B cell (primary cell): ENCODE data around the gene SMAD9. TPM values are rescaled to one million over a fixed set of nuclear protein-coding genes. Genes with fewer than 3 reads are reported as not detected.

ENCODE experiments used
- ATAC-seq: fragments of 200-7000 bp; cut with Tn5 transposase; one replicate; pipeline ENCODE4 v1.10.0; 2021; ENCODE audit warnings: low read depth, mild to moderate bottlenecking, moderate number of reproducible peaks, moderate library complexity
- CTCF ChIA-PET: fragments of 350-600 bp; sonication (Branson Sonifier 250); formaldehyde crosslinking; loops from one replicate; lab custom pipeline; 2021; ENCODE audit warnings: antibody characterized with exemption, inconsistent platforms; lab: Charles Lee
- POLR2A ChIA-PET: fragments of 350-600 bp; sonication (Branson Sonifier 250); formaldehyde crosslinking; loops from one replicate; lab custom pipeline; 2021; ENCODE audit warnings: antibody characterized with exemption; lab: Charles Lee
- DNase-seq: peaks from one replicate; pipeline ENCODE4 v3.0.0; 2013
- H2AFZ ChIP-seq: 2 replicates; pipeline ENCODE4 v1.6.1; 2012; ENCODE audit warnings: mild to moderate bottlenecking, low read depth, low read length; ENCODE audit not compliant: insufficient read depth, poor library complexity, severe bottlenecking
- H3K27ac ChIP-seq, 2 donors: 1 replicate in 1 of 2; 2 replicates in 1 of 2; pipeline ENCODE4 v1.5.1; 2012 to 2013; ENCODE audit warnings: low read length in 2 of 2, mild to moderate bottlenecking in 2 of 2, moderate library complexity in 1 of 2
- H3K27me3 ChIP-seq, 4 experiments: fragments of 200-600 bp in 1 of 4; sonication (generic) in 1 of 4; replicated peaks in 1 of 4; 1 replicate in 2 of 4; 2 replicates in 2 of 4; pipeline versions ENCODE4 v1.6.1 to v1.7.0; 2013 to 2016; ENCODE audit warnings: low read length in 3 of 4, mild to moderate bottlenecking in 2 of 4, mixed read lengths in 1 of 4, moderate library complexity in 1 of 4; ENCODE audit not compliant: insufficient read depth in 4 of 4, control insufficient read depth in 3 of 4; ENCODE audit errors: control extremely low read depth in 1 of 4
- H3K36me3 ChIP-seq, 2 experiments: replicated peaks in 1 of 2; 1 replicate in 1 of 2; 2 replicates in 1 of 2; pipeline versions ENCODE4 v1.6.1 to v1.7.1; 2013; ENCODE audit warnings: low read length in 1 of 2; ENCODE audit not compliant: insufficient read depth in 2 of 2, control insufficient read depth in 1 of 2; ENCODE audit errors: control extremely low read depth in 1 of 2, extremely low read depth in 1 of 2
- H3K4me1 ChIP-seq, 2 donors: fragments of 200-600 bp in 1 of 2; sonication (generic) in 1 of 2; 1 replicate in 1 of 2; 2 replicates in 1 of 2; pipeline versions ENCODE4 v1.5.1 to v1.6.1; 2013 to 2017; ENCODE audit warnings: low read length in 2 of 2; ENCODE audit not compliant: control insufficient read depth in 2 of 2, insufficient read depth in 2 of 2
- H3K4me2 ChIP-seq: replicated peaks from 2 replicates; pipeline ENCODE3; 2012; ENCODE audit warnings: mild to moderate bottlenecking, low read depth, low read length; ENCODE audit not compliant: poor library complexity, severe bottlenecking
- H3K4me3 ChIP-seq, 5 experiments: fragments of 200-600 bp in 1 of 5; sonication (generic) in 1 of 5; 1 replicate in 3 of 5; 2 replicates in 2 of 5; pipeline versions ENCODE4 v1.5.1 to v1.7.0; 2011 to 2016; ENCODE audit warnings: low read length in 4 of 5, mild to moderate bottlenecking in 4 of 5, low read depth in 2 of 5, control low read depth in 1 of 5, moderate library complexity in 1 of 5; ENCODE audit not compliant: insufficient read depth in 1 of 5; ENCODE audit errors: control extremely low read depth in 1 of 5, extremely low read depth in 1 of 5
- H3K79me2 ChIP-seq: fragments of 200-600 bp; sonication (generic); one replicate; pipeline ENCODE4 v1.6.0; 2016; ENCODE audit warnings: low read length; ENCODE audit not compliant: control insufficient read depth, insufficient read depth
- H3K9ac ChIP-seq: fragments of 200-600 bp; sonication (generic); 2 replicates; pipeline ENCODE4 v1.6.1; 2017; ENCODE audit warnings: mild to moderate bottlenecking, low read length, moderate library complexity
- H3K9me3 ChIP-seq, 3 donors: one replicate each; pipeline versions ENCODE4 v1.6.1 to v1.7.1; 2013; ENCODE audit warnings: low read length in 2 of 3; ENCODE audit not compliant: control insufficient read depth in 2 of 3, insufficient read depth in 1 of 3; ENCODE audit errors: control extremely low read depth in 1 of 3
- H4K20me1 ChIP-seq: 2 replicates; pipeline ENCODE4 v1.6.0; 2012; ENCODE audit warnings: mild to moderate bottlenecking, low read length; ENCODE audit not compliant: insufficient read depth, control insufficient read depth, poor library complexity, severe bottlenecking
- H3K27ac Mint-ChIP-seq: one replicate; pipeline ENCODE4 v1.8.0; 2021; ENCODE audit warnings: mixed read lengths
- H3K27me3 Mint-ChIP-seq: one replicate; pipeline ENCODE4 v1.8.0; 2021; ENCODE audit warnings: mixed read lengths
- H3K4me1 Mint-ChIP-seq: one replicate; pipeline ENCODE4 v1.8.0; 2021; ENCODE audit warnings: mixed read lengths
- H3K4me3 Mint-ChIP-seq: one replicate; pipeline ENCODE4 v1.8.0; 2021; ENCODE audit warnings: mixed read lengths
- H3K9me3 Mint-ChIP-seq: one replicate; pipeline ENCODE4 v1.8.0; 2022; ENCODE audit warnings: mixed read lengths; ENCODE audit not compliant: insufficient read depth
- CTCF ChIP-seq: fragments of 200-600 bp; IDR thresholded peaks from one replicate; pipeline ENCODE4 v1.8.0; 2022; ENCODE audit warnings: antibody characterized with exemption, mild to moderate bottlenecking
- EZH2 ChIP-seq: IDR thresholded peaks from 2 replicates; pipeline ENCODE4 v1.6.1; 2012; ENCODE audit warnings: borderline replicate concordance, low read depth, mild to moderate bottlenecking, moderate library complexity, low read length; ENCODE audit not compliant: insufficient read depth, poor library complexity, severe bottlenecking
- WGBS: methylation state at CpG from one replicate; pipeline ENCODE4 v1.1.5; 2013; ENCODE audit warnings: missing lambda C conversion rate; ENCODE audit not compliant: insufficient coverage; 5-methylcytosine and 5-hydroxymethylcytosine counted together
- intact Hi-C: fragments of 100-400 bp; cut with micrococcal nuclease; formaldehyde crosslinking; loops from one replicate; pipeline ENCODE4 v1.10.0; 2022
- polyA plus RNA-seq: library from polyadenylated mRNA; depleted of rRNA; stranded (reverse); fragments of >200 nt; gene quantifications from 2 replicates; pipeline ENCODE4 v1.2.3, GENCODE V29; 2012
- total RNA-seq, 2 donors: library from RNA; stranded (reverse); fragments of 120-200 nt in 1 of 2; gene quantifications; 1 replicate in 1 of 2; 2 replicates in 1 of 2; pipeline versions ENCODE4 v1.2.3 to v1.2.4, GENCODE V29; 2013 to 2022

SMAD9 gene
- total and polyA plus RNA-seq, 2 donors (not counting 1 experiment from before 2014, with no cell fraction given): not detected

- H3K79me2 ChIP-seq: no peaks in the 10 kb centered on the region
- no peaks in the 10 kb centered on the region for H3K4me1 ChIP-seq
- no peak for TF ChIP-seq EZH2
- no peak for TF ChIP-seq CTCF
- Mint-ChIP-seq H3K27ac (no peak overlapping the region), H3K9me3 (no peaks in the 10 kb centered on the region), H3K4me1 (no peaks in the 10 kb centered on the region), H3K4me3 (no peak overlapping the region), H3K27me3 (peaks cover 15% of the 10 kb centered on the region)
- H3K9ac ChIP-seq: no peak overlapping the region
- WGBS: 83% methylated on average over 9 of the region's 9 CpGs
- intact Hi-C loops: no loop called here
- no peak for ATAC-seq
- no peak overlapping the region for H3K27ac ChIP-seq
- ChIA-PET POLR2A (no interaction called here), CTCF (no interaction called here)
- no peaks in the 10 kb centered on the region for H3K9me3 ChIP-seq
- H3K36me3 ChIP-seq: no peaks in the 10 kb centered on the region
- no peak overlapping the region for H3K4me3 ChIP-seq
- H3K27me3 ChIP-seq: no peaks in the 10 kb centered on the region
- H3K4me2 ChIP-seq: no peak overlapping the region
- H2AFZ ChIP-seq: no peak overlapping the region
- no peak for DNase-seq
- no peaks in the 10 kb centered on the region for H4K20me1 ChIP-seq
These were observed 72.4 kb downstream of the SMAD9 start for GRCh38 chr13:36847606-36848005.

GRCh38 chr13:36841391-36841790, 78.6 kb downstream of the SMAD9 start:
- WGBS: 88% methylated on average over 4 of the region's 5 CpGs
- H3K4me3 ChIP-seq: no peak overlapping the region
- Mint-ChIP-seq H3K4me3 (no peak overlapping the region), H3K9me3 (no peaks in the 10 kb centered on the region), H3K4me1 (no peaks in the 10 kb centered on the region), H3K27me3 (no peaks in the 10 kb centered on the region), H3K27ac (no peak overlapping the region)
- H3K4me2 ChIP-seq: no peak overlapping the region
- TF ChIP-seq EZH2 (no peak), CTCF (no peak)
- intact Hi-C loops: loop anchor here (2.0 kb wide), 1 partner anchor 421 kb away; no protein-coding TSS in a partner anchor
- DNase-seq (no peak), ATAC-seq (no peak)
- CTCF ChIA-PET: interaction anchor here (0.8 to 1.6 kb wide), 4 partner anchors 103 to 422 kb away, joined by 3 to 4 read pairs (median 3); no protein-coding TSS in a partner anchor
- H4K20me1 ChIP-seq: no peaks in the 10 kb centered on the region
- no peak overlapping the region for H2AFZ ChIP-seq
- H3K9ac ChIP-seq: no peak overlapping the region
- no peaks in the 10 kb centered on the region for H3K4me1 ChIP-seq
- H3K27ac ChIP-seq: no peak overlapping the region
- POLR2A ChIA-PET: no interaction called here
- H3K27me3 ChIP-seq: no peaks in the 10 kb centered on the region
- no peaks in the 10 kb centered on the region for H3K36me3 ChIP-seq
- H3K79me2 ChIP-seq: no peaks in the 10 kb centered on the region
- H3K9me3 ChIP-seq: no peaks in the 10 kb centered on the region
